PC-3 (cell line): Measurements from ENCODE around the gene OR51A2. TPM values are rescaled to one million over a fixed set of nuclear protein-coding genes. Genes with fewer than 3 reads are reported as not detected.
"Not testable (repeated sequence)": the region's sequence is repeated elsewhere in the genome, so short reads cannot be mapped to it uniquely, and the experiment has no call there.

Source experiments
- ATAC-seq: fragments of 200-7000 bp; cut with Tn5 transposase; 2 replicates; pipeline ENCODE4 v1.9.1; 2020; ENCODE audit warnings: mild to moderate bottlenecking, moderate library complexity
- Bru-seq: library from RNA; stranded (reverse); fragments of 400-500 nt; gene quantifications from one replicate; lab custom pipeline; 2021; lab: Mats Ljungman, UMichigan
- BruChase-seq, 2 experiments: library from RNA; stranded (reverse); fragments of 400-500 nt; gene quantifications; one replicate each; lab custom pipeline; 2021; lab: Mats Ljungman, UMichigan
- BruUV-seq: library from RNA; stranded (reverse); fragments of 400-500 nt; replicated peaks from 2 replicates; lab custom pipeline; 2021; lab: Mats Ljungman, UMichigan
- CTCF ChIA-PET: fragments of 300-600 bp; sonication (Branson Sonifier 250); formaldehyde crosslinking; loops from one replicate; lab custom pipeline; 2022; ENCODE audit warnings: antibody characterized with exemption; lab: Charles Lee
- POLR2A ChIA-PET: fragments of 300-600 bp; sonication (Branson Sonifier 250); formaldehyde crosslinking; loops from one replicate; lab custom pipeline; 2022; ENCODE audit warnings: antibody characterized with exemption; ENCODE audit not compliant: unreplicated experiment; lab: Charles Lee
- DNase-seq: peaks from one replicate; pipeline ENCODE4 v3.0.0-alpha.2; 2015
- H2AFZ ChIP-seq: fragments of 300-600 bp; sonication (generic); 2 replicates; pipeline ENCODE4 v1.6.0; 2016; ENCODE audit warnings: antibody characterized with exemption, low read length
- H3F3A ChIP-seq: fragments of 300-600 bp; sonication (generic); one replicate; pipeline ENCODE4 v1.6.0; 2017; ENCODE audit warnings: antibody characterized with exemption, low read length, control low read depth, mild to moderate bottlenecking; ENCODE audit not compliant: unreplicated experiment
- H3K27ac ChIP-seq: fragments of 300-600 bp; sonication (generic); 2 replicates; pipeline ENCODE4 v1.5.1; 2016; ENCODE audit warnings: mild to moderate bottlenecking, low read length
- H3K27me3 ChIP-seq: fragments of 300-600 bp; sonication (generic); 2 replicates; pipeline ENCODE4 v1.6.1; 2016; ENCODE audit warnings: low read length, mixed read lengths
- H3K36me3 ChIP-seq: fragments of 300-600 bp; sonication (generic); 2 replicates; pipeline ENCODE4 v1.6.1; 2016; ENCODE audit warnings: low read depth, mixed run types, low read length, mixed read lengths
- H3K4me1 ChIP-seq: fragments of 300-600 bp; sonication (generic); 2 replicates; pipeline ENCODE4 v1.5.1; 2016; ENCODE audit warnings: low read length; ENCODE audit not compliant: insufficient read depth
- H3K4me2 ChIP-seq: fragments of 300-600 bp; sonication (generic); 2 replicates; pipeline ENCODE4 v1.6.0; 2016; ENCODE audit warnings: low read length
- H3K4me3 ChIP-seq: fragments of 300-600 bp; sonication (generic); 2 replicates; pipeline ENCODE4 v1.5.1; 2016; ENCODE audit warnings: mild to moderate bottlenecking, low read length, mixed read lengths
- H3K79me2 ChIP-seq: fragments of 300-600 bp; sonication (generic); 2 replicates; pipeline ENCODE4 v1.6.1; 2017; ENCODE audit warnings: low read length, mixed read lengths
- H3K9ac ChIP-seq: fragments of 300-600 bp; sonication (generic); 2 replicates; pipeline ENCODE4 v1.6.0; 2016; ENCODE audit warnings: mild to moderate bottlenecking, low read length
- H3K9me2 ChIP-seq: fragments of 300-600 bp; sonication (generic); replicated peaks from 2 replicates; pipeline ENCODE4 v1.6.1; 2016; ENCODE audit warnings: mixed run types, low read length, mixed read lengths
- H3K9me3 ChIP-seq: fragments of 300-600 bp; sonication (generic); 2 replicates; pipeline ENCODE4 v1.6.1; 2016; ENCODE audit warnings: low read length, mixed read lengths
- H4K20me1 ChIP-seq: fragments of 300-600 bp; sonication (generic); 2 replicates; pipeline ENCODE4 v1.6.1; 2016; ENCODE audit warnings: low read length, mixed read lengths
- CTCF ChIP-seq: fragments of 300-600 bp; sonication (generic); conservative IDR thresholded peaks from 2 replicates; pipeline ENCODE4 v1.5.1; 2017; ENCODE audit warnings: antibody characterized with exemption, low read depth, mild to moderate bottlenecking, low read length
- EZH2 ChIP-seq: fragments of 300-600 bp; sonication (generic); IDR thresholded peaks from one replicate; pipeline ENCODE4 v1.6.1; 2017; ENCODE audit warnings: antibody characterized with exemption, mild to moderate bottlenecking, low read length; ENCODE audit not compliant: unreplicated experiment
- EZH2phosphoT487 ChIP-seq: fragments of 300-600 bp; sonication (generic); IDR thresholded peaks from 2 replicates; pipeline ENCODE4 v1.6.1; 2018; ENCODE audit warnings: mild to moderate bottlenecking, antibody characterized with exemption, low read length, borderline replicate concordance
- intact Hi-C: fragments of 100-400 bp; cut with micrococcal nuclease; formaldehyde crosslinking; loops from 2 replicates; pipeline ENCODE4 v1.9.0; 2023
- long read RNA-seq: library from polyadenylated mRNA; unstranded; transcript quantifications from one replicate; pipeline ENCODE4 v2.0.0, GENCODE V29; 2021; ENCODE audit not compliant: unreplicated experiment
- total RNA-seq: library from RNA; depleted of rRNA; stranded (reverse); fragments of >200 nt; gene quantifications from 2 replicates; pipeline ENCODE4 v1.2.3, GENCODE V29; 2014; rRNA removed

The OR51A2 gene
- total RNA-seq, result not detected in 2 replicates
- Bru-seq, nascent RNA, result not detected
- BruChase-seq, experiment 1, labeled RNA remaining after a 6-hour chase, result not detected
- BruChase-seq, experiment 2, labeled RNA remaining after a 2-hour chase, result not detected
- long read RNA-seq, result 0 reads

GRCh38 chr11:4955613-4956012 lies at the start of gene OR51A2:
TSS of gene OR51A2 (minus strand) at chr11:4955713. CDS start at chr11:4955713, 0 bp downstream.
- H3K79me2 ChIP-seq, H3K9ac ChIP-seq, BruUV-seq, H3K4me1 ChIP-seq, H3K4me2 ChIP-seq, H3K9me3 ChIP-seq, H3K27ac ChIP-seq, H3K4me3 ChIP-seq, H3K36me3 ChIP-seq, DNase-seq, H4K20me1 ChIP-seq, H3K27me3 ChIP-seq, H2AFZ ChIP-seq, POLR2A ChIA-PET, CTCF ChIA-PET, H3K9me2 ChIP-seq, H3F3A ChIP-seq, ATAC-seq, intact Hi-C loops: not testable (repeated sequence)

GRCh38 chr11:5004424-5005274 lies 49.1 kb upstream of the OR51A2 start:
- no peak overlapping the region for H3K4me2 ChIP-seq
- H3K4me3 ChIP-seq, result no peak overlapping the region
- H3K27ac ChIP-seq, result 0 out of 2 replicates have a peak overlapping the region, but pooled peaks have one; percentile 9
- no TSS peak for BruUV-seq
- ChIA-PET CTCF (no interaction called here), POLR2A (no interaction called here)
- peak; percentile 38; the same call in 1 of the 2 replicates for ATAC-seq
- H3K9me3 ChIP-seq, result no peaks in the 10 kb centered on the region
- no peaks in the 10 kb centered on the region for H3K4me1 ChIP-seq
- no peaks in the 10 kb centered on the region for H3K27me3 ChIP-seq
- H2AFZ ChIP-seq, result no peak overlapping the region
- no peaks in the 10 kb centered on the region for H3F3A ChIP-seq
- peak; percentile 74 for TF ChIP-seq CTCF
- TF ChIP-seq EZH2, result no peak
- TF ChIP-seq EZH2phosphoT487, result no peak
- intact Hi-C loops, result loop anchor here (1.0 kb wide), 1 partner anchor 367 kb away; the partner anchor contains the start of gene OR51D1
- no peaks in the 10 kb centered on the region for H4K20me1 ChIP-seq
- no peak overlapping the region for H3K9ac ChIP-seq
- no peaks in the 10 kb centered on the region for H3K36me3 ChIP-seq
- no peaks in the 10 kb centered on the region for H3K9me2 ChIP-seq
- no peaks in the 10 kb centered on the region for H3K79me2 ChIP-seq
- DNase-seq, result peak; percentile 65

- Histone ChIP-seq H3K36me3 (no peaks in the 10 kb centered on the region), H3K4me1 (no peaks in the 10 kb centered on the region), H3K9me3 (no peaks in the 10 kb centered on the region), H3K4me2 (no peak within 1 kb of the TSS), H3K4me3 (no peak within 1 kb of the TSS), H4K20me1 (no peaks in the 10 kb centered on the region), H3K27ac (no peak within 1 kb of the TSS), H3K27me3 (no peaks in the 10 kb centered on the region), H3F3A (no peaks in the 10 kb centered on the region), H3K9me2 (no peaks in the 10 kb centered on the region), H2AFZ (no peak within 1 kb of the TSS), H3K9ac (no peak within 1 kb of the TSS), H3K79me2 (no peaks in the 10 kb centered on the region)
- TF ChIP-seq EZH2phosphoT487 (no peak), EZH2 (no peak), CTCF (no peak)
- ChIA-PET CTCF (no interaction called here), POLR2A (no interaction called here)
- no TSS peak for BruUV-seq
- no peak for DNase-seq
- intact Hi-C loops, result no loop called here
- no peak for ATAC-seq
Measured at GRCh38 chr11:4994551-4994950, 39.0 kb upstream of the OR51A2 start, which contains the start of gene OR51L1. TSS of gene OR51L1 (plus strand) at chr11:4994851. CDS start at chr11:4998983, 4,132 bp downstream.
